SK-N-MC (cell line): ENCODE measurements around the gene STKLD1.

Experiments used
- EZH2 ChIP-seq: fragments of 200-600 bp; sonication (generic); IDR thresholded peaks from one replicate; pipeline ENCODE4 v1.6.1; 2017; ENCODE audit warnings: antibody characterized with exemption
- POLR2AphosphoS5 ChIP-seq: IDR thresholded peaks from 2 replicates; pipeline ENCODE4 v1.6.1; 2012; ENCODE audit warnings: mild to moderate bottlenecking, low read depth, low read length, borderline replicate concordance

DNA sequence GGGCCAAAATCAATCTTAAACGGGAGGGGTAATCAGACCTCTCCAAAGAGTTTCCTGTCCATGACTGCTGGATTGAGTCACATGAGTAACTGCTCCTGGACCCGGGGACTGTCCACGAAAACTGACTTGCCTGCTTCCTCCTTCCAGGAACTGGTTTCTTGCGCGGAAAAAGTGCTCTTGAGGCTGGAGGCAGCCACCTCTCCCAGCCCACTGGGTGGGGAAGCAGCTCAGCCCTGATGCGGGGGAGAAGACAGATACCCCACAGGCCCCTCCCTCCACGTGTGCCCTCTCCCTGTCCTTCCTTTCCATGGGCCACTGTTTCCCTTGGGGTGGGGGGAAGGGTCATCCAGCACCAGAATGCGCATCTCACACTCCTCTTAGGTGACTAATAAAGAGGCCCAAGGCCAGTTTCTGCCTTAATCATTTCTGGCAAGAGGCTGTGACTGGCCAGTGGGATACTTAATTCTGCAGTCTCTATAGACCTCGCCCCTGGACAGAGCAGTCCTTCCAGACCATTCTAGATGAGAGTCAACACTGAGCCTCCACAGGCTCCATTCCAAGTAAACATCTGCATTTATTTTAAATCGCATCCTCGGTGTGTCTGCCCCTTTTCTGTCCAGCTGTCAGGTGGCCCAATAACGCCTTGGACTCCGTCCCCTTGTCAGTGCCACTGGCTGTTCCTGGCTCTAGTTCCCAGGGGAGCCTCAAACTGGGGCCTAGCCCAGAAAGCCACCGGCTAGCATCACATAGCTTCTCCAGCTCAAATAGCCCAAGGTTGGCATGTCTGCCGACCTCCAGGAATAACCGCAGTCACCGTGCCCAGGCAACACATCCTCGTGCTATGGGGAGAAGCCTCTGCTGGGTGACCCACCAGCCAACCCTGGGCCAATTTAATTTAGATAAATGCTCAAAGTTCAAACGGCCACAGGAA lies 29.6 kb downstream of the STKLD1 start:
- TF ChIP-seq POLR2AphosphoS5 (no peak), EZH2 (no peak)
